Neural progenitor cell (in vitro differentiated cells): ENCODE results near the gene RPL22. TPM values are rescaled to one million over a fixed set of nuclear protein-coding genes. Genes with fewer than 3 reads are reported as not detected.

ENCODE experiments used
- DNase-seq: peaks from one replicate; pipeline ENCODE4 v3.0.0-alpha.2; 2016; ENCODE audit warnings: low spot score
- H2AFZ ChIP-seq: fragments of 200-600 bp; sonication (generic); replicated peaks from 2 replicates; pipeline ENCODE4 v1.6.1; 2016; ENCODE audit warnings: antibody characterized with exemption
- H3F3A ChIP-seq: fragments of 200-600 bp; sonication (generic); 2 replicates; pipeline ENCODE4 v1.6.1; 2016; ENCODE audit warnings: antibody characterized with exemption, low read depth
- H3K27ac ChIP-seq: fragments of 200-600 bp; sonication (generic); 2 replicates; pipeline ENCODE4 v1.5.1; 2016; ENCODE audit warnings: mild to moderate bottlenecking
- H3K27me3 ChIP-seq: fragments of 200-600 bp; sonication (generic); 2 replicates; pipeline ENCODE4 v1.6.1; 2016; ENCODE audit warnings: mild to moderate bottlenecking, moderate library complexity
- H3K36me3 ChIP-seq: fragments of 200-600 bp; sonication (generic); 2 replicates; pipeline ENCODE4 v1.5.1; 2016
- H3K4me1 ChIP-seq: fragments of 200-600 bp; sonication (generic); 2 replicates; pipeline ENCODE4 v1.6.1; 2016; ENCODE audit warnings: mixed run types
- H3K4me2 ChIP-seq: fragments of 200-600 bp; sonication (generic); 2 replicates; pipeline ENCODE4 v1.6.1; 2016
- H3K4me3 ChIP-seq: fragments of 200-600 bp; sonication (generic); 2 replicates; pipeline ENCODE4 v1.5.1; 2016
- H3K79me2 ChIP-seq: fragments of 200-600 bp; sonication (generic); 2 replicates; pipeline ENCODE4 v1.6.1; 2016; ENCODE audit warnings: low read depth
- H3K9ac ChIP-seq: fragments of 200-600 bp; sonication (generic); 2 replicates; pipeline ENCODE4 v1.6.1; 2016
- H3K9me3 ChIP-seq: fragments of 200-600 bp; sonication (generic); 2 replicates; pipeline ENCODE4 v1.5.1; 2016; ENCODE audit warnings: low read depth
- H4K20me1 ChIP-seq: fragments of 200-600 bp; sonication (generic); 2 replicates; pipeline ENCODE4 v1.6.1; 2016; ENCODE audit warnings: low read depth
- H3K27ac Mint-ChIP-seq: 3 replicates; pipeline ENCODE4 v1.8.0; 2021; ENCODE audit warnings: mixed read lengths
- H3K27me3 Mint-ChIP-seq: 2 replicates; pipeline ENCODE4 v1.8.0; 2022; ENCODE audit warnings: low read depth, mild to moderate bottlenecking, inconsistent platforms, moderate library complexity, mixed read lengths; ENCODE audit not compliant: insufficient read depth
- H3K36me3 Mint-ChIP-seq: 3 replicates; pipeline ENCODE4 v1.8.0; 2021; ENCODE audit warnings: mixed read lengths
- H3K4me1 Mint-ChIP-seq: 3 replicates; pipeline ENCODE4 v1.8.0; 2021; ENCODE audit warnings: mixed read lengths
- H3K4me3 Mint-ChIP-seq: 3 replicates; pipeline ENCODE4 v1.8.0; 2021; ENCODE audit warnings: mild to moderate bottlenecking, moderate library complexity, mixed read lengths
- H3K9me3 Mint-ChIP-seq: 3 replicates; pipeline ENCODE4 v1.8.0; 2020; ENCODE audit warnings: mixed read lengths
- EZH2 ChIP-seq: fragments of 200-600 bp; sonication (generic); IDR thresholded peaks from 2 replicates; pipeline ENCODE4 v1.6.1; 2017; ENCODE audit warnings: antibody characterized with exemption, mild to moderate bottlenecking, moderate library complexity
- EZH2phosphoT487 ChIP-seq: fragments of 200-600 bp; sonication (generic); IDR thresholded peaks from 2 replicates; pipeline ENCODE4 v1.6.1; 2017; ENCODE audit warnings: antibody characterized with exemption
- total RNA-seq: library from RNA; depleted of rRNA; stranded (reverse); fragments of >200 nt; gene quantifications from 2 replicates; pipeline ENCODE4 v1.2.3, GENCODE V29; 2015; ENCODE audit warnings: low replicate concordance
- TF ChIP-seq, protein P1 (sequence below): fragments of 200-600 bp; sonication (generic); IDR thresholded peaks from 2 replicates; pipeline ENCODE4 v1.5.1; 2017; ENCODE audit warnings: antibody characterized with exemption, mild to moderate bottlenecking

Gene RPL22
- total RNA-seq, 1 donor from 2014 or later = 410 TPM

GRCh38 chr1:6244401-6245049, 45.1 kb upstream of the RPL22 start:
- Mint-ChIP-seq H3K9me3 (no peaks in the 10 kb centered on the region), H3K36me3 (no peaks in the 10 kb centered on the region), H3K4me3 (peak overlapping the region; percentile 82), H3K27me3 (peaks cover 35% of the 10 kb centered on the region), H3K27ac (no peak overlapping the region), H3K4me1 (peaks cover 49% of the 10 kb centered on the region)
- Histone ChIP-seq H3K27me3 (peaks cover 29% of the 10 kb centered on the region), H4K20me1 (peaks cover 47% of the 10 kb centered on the region), H2AFZ (no peak overlapping the region), H3K9me3 (no peaks in the 10 kb centered on the region), H3F3A (peaks cover 91% of the 10 kb centered on the region), H3K9ac (no peak overlapping the region), H3K4me3 (peak overlapping the region; percentile 72), H3K36me3 (no peaks in the 10 kb centered on the region), H3K27ac (no peak overlapping the region), H3K4me2 (peak overlapping the region; percentile 96), H3K4me1 (peaks cover 44% of the 10 kb centered on the region), H3K79me2 (peaks cover 23% of the 10 kb centered on the region)
- DNase-seq = peak; percentile 47
- TF ChIP-seq EZH2 (peak; percentile 11), EZH2phosphoT487 (peak; percentile 28)
- TF ChIP-seq, protein P1, sequence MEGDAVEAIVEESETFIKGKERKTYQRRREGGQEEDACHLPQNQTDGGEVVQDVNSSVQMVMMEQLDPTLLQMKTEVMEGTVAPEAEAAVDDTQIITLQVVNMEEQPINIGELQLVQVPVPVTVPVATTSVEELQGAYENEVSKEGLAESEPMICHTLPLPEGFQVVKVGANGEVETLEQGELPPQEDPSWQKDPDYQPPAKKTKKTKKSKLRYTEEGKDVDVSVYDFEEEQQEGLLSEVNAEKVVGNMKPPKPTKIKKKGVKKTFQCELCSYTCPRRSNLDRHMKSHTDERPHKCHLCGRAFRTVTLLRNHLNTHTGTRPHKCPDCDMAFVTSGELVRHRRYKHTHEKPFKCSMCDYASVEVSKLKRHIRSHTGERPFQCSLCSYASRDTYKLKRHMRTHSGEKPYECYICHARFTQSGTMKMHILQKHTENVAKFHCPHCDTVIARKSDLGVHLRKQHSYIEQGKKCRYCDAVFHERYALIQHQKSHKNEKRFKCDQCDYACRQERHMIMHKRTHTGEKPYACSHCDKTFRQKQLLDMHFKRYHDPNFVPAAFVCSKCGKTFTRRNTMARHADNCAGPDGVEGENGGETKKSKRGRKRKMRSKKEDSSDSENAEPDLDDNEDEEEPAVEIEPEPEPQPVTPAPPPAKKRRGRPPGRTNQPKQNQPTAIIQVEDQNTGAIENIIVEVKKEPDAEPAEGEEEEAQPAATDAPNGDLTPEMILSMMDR = no peak

- Histone ChIP-seq H4K20me1 (peaks cover 44% of the 10 kb centered on the region), H3K36me3 (no peaks in the 10 kb centered on the region), H3K27ac (no peak within 1 kb of the TSS), H3K9me3 (no peaks in the 10 kb centered on the region), H2AFZ (no peak within 1 kb of the TSS), H3K9ac (no peak within 1 kb of the TSS), H3K27me3 (peaks cover 24% of the 10 kb centered on the region), H3K79me2 (peaks cover 23% of the 10 kb centered on the region), H3K4me1 (peaks cover 50% of the 10 kb centered on the region), H3K4me2 (peak within 1 kb of the TSS; percentile 96), H3K4me3 (peak within 1 kb of the TSS; percentile 72), H3F3A (peaks cover 95% of the 10 kb centered on the region)
- H3K4me1 Mint-ChIP-seq = peaks cover 55% of the 10 kb centered on the region
- no peak within 1 kb of the TSS for H3K27ac Mint-ChIP-seq
- H3K4me3 Mint-ChIP-seq = peak within 1 kb of the TSS; percentile 82
- H3K27me3 Mint-ChIP-seq = peaks cover 35% of the 10 kb centered on the region
- TF ChIP-seq EZH2phosphoT487 (no peak), EZH2 (no peak)
- TF ChIP-seq, protein P1 = no peak
- peak; percentile 81 for DNase-seq
- no peaks in the 10 kb centered on the region for H3K9me3 Mint-ChIP-seq
- no peaks in the 10 kb centered on the region for H3K36me3 Mint-ChIP-seq
Observed at GRCh38 chr1:6243993-6244392, 44.6 kb upstream of the RPL22 start, which contains the start of gene HES3. TSS of gene HES3 (plus strand) at chr1:6244179. CDS start at chr1:6244366, 187 bp downstream.

DNA sequence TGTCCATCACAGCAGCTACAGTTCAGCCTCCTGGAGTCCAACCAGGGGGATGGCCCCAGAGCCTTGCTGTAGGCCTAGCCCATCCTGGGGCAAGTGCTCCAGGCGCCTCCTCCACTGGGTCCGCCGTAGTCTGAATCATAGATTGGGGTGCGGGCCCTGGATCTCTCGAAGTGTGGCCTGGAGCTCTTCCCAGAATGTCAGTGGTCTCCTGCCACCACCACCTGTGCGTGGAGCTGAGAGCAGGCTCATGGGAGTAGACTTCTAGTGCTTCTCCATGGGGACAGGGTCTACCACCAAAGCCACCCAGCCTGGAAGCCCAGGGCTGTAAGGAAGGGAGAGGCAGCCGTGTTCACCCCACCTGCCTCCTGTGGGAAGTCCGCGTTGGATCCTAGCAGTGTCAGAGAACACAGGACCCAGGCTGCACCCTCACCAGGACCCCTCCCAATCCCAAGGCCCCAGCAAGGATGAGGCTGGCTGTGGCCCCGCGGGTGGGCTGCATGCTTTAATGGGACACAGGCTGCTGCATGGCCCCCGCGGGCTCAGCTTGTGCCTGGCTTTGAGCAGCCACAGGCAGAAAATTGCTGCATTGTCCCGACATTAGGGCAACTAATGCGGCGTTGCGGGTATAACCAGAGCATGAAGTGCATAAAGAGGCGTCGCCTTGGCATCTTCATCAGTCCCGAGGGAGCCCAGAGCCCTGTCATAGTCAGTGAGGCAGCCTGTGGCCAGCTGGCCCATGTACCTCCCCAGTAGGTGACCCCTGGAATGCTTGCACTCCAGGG, 43.8 kb upstream of the RPL22 start:
- Mint-ChIP-seq H3K4me3 (peak overlapping the region; percentile 82), H3K27me3 (peaks cover 37% of the 10 kb centered on the region), H3K4me1 (peaks cover 61% of the 10 kb centered on the region), H3K36me3 (no peaks in the 10 kb centered on the region), H3K27ac (no peak overlapping the region), H3K9me3 (no peaks in the 10 kb centered on the region)
- peak; percentile 50 for DNase-seq
- TF ChIP-seq EZH2 = no peak
- TF ChIP-seq EZH2phosphoT487 = no peak
- TF ChIP-seq, protein P1 = no peak
- H3K27me3 ChIP-seq = peaks cover 19% of the 10 kb centered on the region
- peaks cover 23% of the 10 kb centered on the region for H3K79me2 ChIP-seq
- H3K4me1 ChIP-seq = peaks cover 57% of the 10 kb centered on the region
- H3K36me3 ChIP-seq = no peaks in the 10 kb centered on the region
- H2AFZ ChIP-seq = no peak overlapping the region
- H3F3A ChIP-seq = peaks cover 95% of the 10 kb centered on the region
- peaks cover 36% of the 10 kb centered on the region for H4K20me1 ChIP-seq
- no peak overlapping the region for H3K9ac ChIP-seq
- H3K4me2 ChIP-seq = peak overlapping the region; percentile 96
- H3K27ac ChIP-seq = no peak overlapping the region
- peak overlapping the region; percentile 72 for H3K4me3 ChIP-seq
- no peaks in the 10 kb centered on the region for H3K9me3 ChIP-seq
